ENCODE data around the gene RAP1B.

- TF ChIP-seq CTCF (IDR thresholded peaks at IDR 0.05) (no peak), EZH2 (IDR thresholded peaks at IDR 0.05; ENCODE audit: borderline replicate concordance, insufficient read depth, low read depth, low read length, poor library complexity, severe bottlenecking) (no peak)
These were observed 32.8 kb upstream of the RAP1B start for GRCh38 chr12:68577949-68578348.

Measured in B cell (primary cell).